IMR-90 (cell line): ENCODE results near the gene LRRTM4. TPM values are rescaled to one million over a fixed set of nuclear protein-coding genes. Genes with fewer than 3 reads are reported as not detected.

ENCODE experiments used
- ATAC-seq: fragments of 200-7000 bp; cut with Tn5 transposase; 2 replicates; pipeline ENCODE4 v1.9.1; 2020; ENCODE audit warnings: low read depth, mild to moderate bottlenecking, moderate library complexity
- BruUV-seq: library from RNA; stranded (reverse); fragments of 400-500 nt; replicated peaks from 2 replicates; lab custom pipeline; 2021; lab: Mats Ljungman, UMichigan
- CTCF ChIA-PET: fragments of 300-600 bp; formaldehyde crosslinking; extraction: SDS; loops from one replicate; lab custom pipeline; 2021; ENCODE audit warnings: antibody characterized with exemption; lab: Yijun Ruan, JAX
- POLR2A ChIA-PET: fragments of 300-600 bp; sonication (Branson Sonifier 250); formaldehyde crosslinking; loops from one replicate; lab custom pipeline; 2022; ENCODE audit warnings: antibody characterized with exemption; ENCODE audit not compliant: unreplicated experiment; lab: Charles Lee
- DNase-seq: peaks from one replicate; pipeline ENCODE4 v3.0.0; 2013
- H2AFZ ChIP-seq: replicated peaks from 2 replicates; pipeline ENCODE3; 2013; ENCODE audit warnings: low read length, mild to moderate bottlenecking; ENCODE audit not compliant: poor library complexity
- H2AK5ac ChIP-seq: 2 replicates; pipeline ENCODE4 v1.6.1; 2013; ENCODE audit warnings: low read depth, low read length, inconsistent platforms
- H2AK9ac ChIP-seq: replicated peaks from 2 replicates; pipeline ENCODE3; 2013; ENCODE audit warnings: mild to moderate bottlenecking, low read depth, low read length, moderate library complexity; ENCODE audit not compliant: poor library complexity
- H2BK120ac ChIP-seq: 2 replicates; pipeline ENCODE4 v1.6.1; 2013; ENCODE audit warnings: low read depth, low read length, inconsistent platforms
- H2BK15ac ChIP-seq: 3 replicates; pipeline ENCODE4 v1.6.1; 2013; ENCODE audit warnings: low read depth, low read length, inconsistent platforms
- H2BK20ac ChIP-seq: 2 replicates; pipeline ENCODE4 v1.6.1; 2013; ENCODE audit warnings: low read depth, mild to moderate bottlenecking, inconsistent platforms, low read length, moderate library complexity
- H2BK5ac ChIP-seq: 2 replicates; pipeline ENCODE4 v1.6.1; 2013; ENCODE audit warnings: mild to moderate bottlenecking, low read depth, low read length, inconsistent platforms; ENCODE audit not compliant: poor library complexity, severe bottlenecking
- H3K14ac ChIP-seq: replicated peaks from 2 replicates; pipeline ENCODE4 v1.6.1; 2013; ENCODE audit warnings: low read depth, low read length, inconsistent platforms
- H3K18ac ChIP-seq: 2 replicates; pipeline ENCODE4 v1.6.1; 2013; ENCODE audit warnings: low read depth, low read length, control low read depth
- H3K23ac ChIP-seq: 2 replicates; pipeline ENCODE4 v1.6.1; 2013; ENCODE audit warnings: low read depth, low read length, inconsistent platforms
- H3K27ac ChIP-seq: 2 replicates; pipeline ENCODE4 v1.5.1; 2013; ENCODE audit warnings: mild to moderate bottlenecking, control low read depth, low read length; ENCODE audit not compliant: insufficient read depth
- H3K27me3 ChIP-seq: 2 replicates; pipeline ENCODE4 v1.6.1; 2013; ENCODE audit warnings: low read length; ENCODE audit not compliant: control insufficient read depth, insufficient read depth
- H3K36me3 ChIP-seq: 2 replicates; pipeline ENCODE4 v1.6.1; 2013; ENCODE audit warnings: low read length, mixed read lengths; ENCODE audit not compliant: control insufficient read depth, insufficient read depth
- H3K4ac ChIP-seq: 2 replicates; pipeline ENCODE4 v1.6.1; 2013; ENCODE audit warnings: low read depth, low read length, inconsistent platforms
- H3K4me1 ChIP-seq: 2 replicates; pipeline ENCODE4 v1.6.1; 2013; ENCODE audit warnings: low read length, mixed read lengths; ENCODE audit not compliant: control insufficient read depth, insufficient read depth
- H3K4me2 ChIP-seq: 2 replicates; pipeline ENCODE4 v1.6.1; 2013; ENCODE audit warnings: low read depth, mild to moderate bottlenecking, control low read depth, low read length, moderate library complexity
- H3K4me3 ChIP-seq: 2 replicates; pipeline ENCODE4 v1.5.1; 2013; ENCODE audit warnings: low read depth, mild to moderate bottlenecking, control low read depth, low read length, moderate library complexity; ENCODE audit not compliant: insufficient read depth
- H3K56ac ChIP-seq: 2 replicates; pipeline ENCODE4 v1.6.1; 2013; ENCODE audit warnings: low read length, inconsistent platforms; ENCODE audit not compliant: insufficient read depth; ENCODE audit errors: extremely low read depth
- H3K79me1 ChIP-seq, 2 experiments: 2 replicates each; pipeline ENCODE4 v1.6.1; 2013; ENCODE audit warnings: low read length in 2 of 2, inconsistent platforms in 1 of 2, low read depth in 1 of 2
- H3K9ac ChIP-seq: 2 replicates; pipeline ENCODE4 v1.6.1; 2013; ENCODE audit warnings: low read depth, low read length, control low read depth
- H3K9me1 ChIP-seq: 2 replicates; pipeline ENCODE4 v1.6.1; 2013; ENCODE audit warnings: low read length, inconsistent platforms; ENCODE audit not compliant: insufficient read depth
- H3K9me3 ChIP-seq: 2 replicates; pipeline ENCODE4 v1.6.1; 2013; ENCODE audit warnings: low read length; ENCODE audit not compliant: control insufficient read depth, insufficient read depth
- H4K20me1 ChIP-seq: 2 replicates; pipeline ENCODE4 v1.6.1; 2013; ENCODE audit warnings: low read length, inconsistent platforms; ENCODE audit not compliant: insufficient read depth
- H4K5ac ChIP-seq: 2 replicates; pipeline ENCODE4 v1.6.1; 2013; ENCODE audit warnings: mild to moderate bottlenecking, low read depth, low read length, control low read depth
- H4K8ac ChIP-seq, 2 experiments: 2 replicates each; pipeline ENCODE4 v1.6.1; 2013; ENCODE audit warnings: low read depth in 2 of 2, low read length in 2 of 2, control low read depth in 1 of 2, inconsistent platforms in 1 of 2
- H4K91ac ChIP-seq: 2 replicates; pipeline ENCODE4 v1.6.1; 2013; ENCODE audit warnings: low read depth, low read length, inconsistent platforms; ENCODE audit not compliant: insufficient read depth
- MXI1 ChIP-seq: IDR thresholded peaks from 2 replicates; pipeline ENCODE4 v1.6.1; 2012; ENCODE audit warnings: low read depth, mild to moderate bottlenecking, low read length, moderate library complexity, borderline replicate concordance
- WGBS, 2 experiments: methylation state at CpG; one replicate each; pipeline versions ENCODE4 v1.1.5 to v1.1.7; 2013; ENCODE audit warnings: missing lambda C conversion rate in 2 of 2; ENCODE audit not compliant: insufficient read length in 1 of 2; ENCODE audit errors: extremely low coverage in 2 of 2; 5-methylcytosine and 5-hydroxymethylcytosine counted together
- dilution Hi-C: fragments of 300-500 bp; cut with HindIII; formaldehyde crosslinking; loops from one replicate; pipeline ENCODE4 v1.14.3; 2018; ENCODE audit warnings: low sequenced_read_pairs; ENCODE audit not compliant: unreplicated experiment
- in situ Hi-C: fragments of 300-500 bp; cut with MboI; formaldehyde crosslinking; loops from 3 replicates; pipeline ENCODE4 v1.14.3; 2019; ENCODE audit warnings: low sequenced_read_pairs, inconsistent platforms, mixed read lengths
- intact Hi-C: fragments of 100-400 bp; cut with micrococcal nuclease; formaldehyde crosslinking; loops from 2 replicates; pipeline ENCODE4 v1.10.0; 2022
- polyA plus RNA-seq, 3 experiments: library from polyadenylated mRNA; depleted of rRNA; stranded (reverse); fragments of >200 nt; gene quantifications; 2 replicates each; pipeline ENCODE4 v1.2.3, GENCODE V29; 2012; ENCODE audit warnings: low replicate concordance in 1 of 3
- total RNA-seq: library from RNA; depleted of rRNA; stranded (reverse); fragments of >200 nt; gene quantifications from 2 replicates; pipeline ENCODE4 v1.2.3, GENCODE V29; 2012

The LRRTM4 gene
- total and polyA plus RNA-seq, 2 of the 4 experiments (the other 2 are of a cell fraction), result not detected

DNA sequence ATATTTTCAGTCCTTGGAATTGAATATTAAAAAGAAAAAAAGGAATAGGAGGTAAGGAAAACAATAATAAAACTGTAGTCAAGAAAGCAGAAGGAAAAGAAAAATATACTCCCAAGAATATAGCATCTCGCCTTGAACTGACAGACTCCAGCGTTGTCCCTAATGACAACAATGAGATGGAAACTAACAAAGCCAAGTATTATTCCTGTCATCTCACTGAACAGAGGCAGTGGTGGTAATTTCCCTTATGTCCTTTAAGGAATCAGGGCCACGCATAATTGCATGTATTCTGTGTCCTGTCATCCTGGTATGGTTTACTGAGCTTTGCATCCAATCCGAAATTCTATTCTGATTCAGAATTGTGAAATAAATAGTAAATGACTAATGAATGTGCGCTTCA lies 158.9 kb downstream of the LRRTM4 start:
- DNase-seq, result no peak
- no peak overlapping the region for H4K8ac ChIP-seq
- no peak overlapping the region for H2BK5ac ChIP-seq
- H2BK15ac ChIP-seq, result no peak overlapping the region
- dilution Hi-C loops, result no loop called here
- ChIA-PET CTCF (no interaction called here), POLR2A (no interaction called here)
- intact Hi-C loops, result no loop called here
- no peak for TF ChIP-seq MXI1
- no peaks in the 10 kb centered on the region for H3K9me3 ChIP-seq
- H4K20me1 ChIP-seq, result no peaks in the 10 kb centered on the region
- H3K27ac ChIP-seq, result no peak overlapping the region
- no peak overlapping the region for H2AK9ac ChIP-seq
- no peaks in the 10 kb centered on the region for H3K4me1 ChIP-seq
- no CpG with 5 or more reads among the region's 5 CpGs for WGBS, 2 experiments
- no TSS peak for BruUV-seq
- H3K14ac ChIP-seq, result no peak overlapping the region
- no peak overlapping the region for H3K4me2 ChIP-seq
- H4K5ac ChIP-seq, result no peak overlapping the region
- H3K18ac ChIP-seq, result no peak overlapping the region
- H3K4ac ChIP-seq, result no peak overlapping the region
- no peak overlapping the region for H3K4me3 ChIP-seq
- H2AK5ac ChIP-seq, result no peak overlapping the region
- H3K23ac ChIP-seq, result no peak overlapping the region
- H3K36me3 ChIP-seq, result no peaks in the 10 kb centered on the region
- in situ Hi-C loops, result no loop called here
- no peaks in the 10 kb centered on the region for H3K9me1 ChIP-seq
- H3K27me3 ChIP-seq, result no peaks in the 10 kb centered on the region
- no peak overlapping the region for H4K91ac ChIP-seq
- H2BK20ac ChIP-seq, result no peak overlapping the region
- no peaks in the 10 kb centered on the region for H3K79me1 ChIP-seq
- ATAC-seq, result no peak
- no peak overlapping the region for H3K9ac ChIP-seq
- H3K56ac ChIP-seq, result no peak overlapping the region
- H2AFZ ChIP-seq, result no peak overlapping the region
- no peak overlapping the region for H2BK120ac ChIP-seq
